B cell (primary cell): Measurements from ENCODE around the gene NEAT1.

Experiments used
- EZH2 ChIP-seq: IDR thresholded peaks from 2 replicates; pipeline ENCODE4 v1.6.1; 2012; ENCODE audit warnings: borderline replicate concordance, low read depth, mild to moderate bottlenecking, moderate library complexity, low read length; ENCODE audit not compliant: insufficient read depth, poor library complexity, severe bottlenecking
- TF ChIP-seq, protein P1 (sequence below): fragments of 200-600 bp; IDR thresholded peaks from one replicate; pipeline ENCODE4 v1.8.0; 2022; ENCODE audit warnings: antibody characterized with exemption, mild to moderate bottlenecking

DNA sequence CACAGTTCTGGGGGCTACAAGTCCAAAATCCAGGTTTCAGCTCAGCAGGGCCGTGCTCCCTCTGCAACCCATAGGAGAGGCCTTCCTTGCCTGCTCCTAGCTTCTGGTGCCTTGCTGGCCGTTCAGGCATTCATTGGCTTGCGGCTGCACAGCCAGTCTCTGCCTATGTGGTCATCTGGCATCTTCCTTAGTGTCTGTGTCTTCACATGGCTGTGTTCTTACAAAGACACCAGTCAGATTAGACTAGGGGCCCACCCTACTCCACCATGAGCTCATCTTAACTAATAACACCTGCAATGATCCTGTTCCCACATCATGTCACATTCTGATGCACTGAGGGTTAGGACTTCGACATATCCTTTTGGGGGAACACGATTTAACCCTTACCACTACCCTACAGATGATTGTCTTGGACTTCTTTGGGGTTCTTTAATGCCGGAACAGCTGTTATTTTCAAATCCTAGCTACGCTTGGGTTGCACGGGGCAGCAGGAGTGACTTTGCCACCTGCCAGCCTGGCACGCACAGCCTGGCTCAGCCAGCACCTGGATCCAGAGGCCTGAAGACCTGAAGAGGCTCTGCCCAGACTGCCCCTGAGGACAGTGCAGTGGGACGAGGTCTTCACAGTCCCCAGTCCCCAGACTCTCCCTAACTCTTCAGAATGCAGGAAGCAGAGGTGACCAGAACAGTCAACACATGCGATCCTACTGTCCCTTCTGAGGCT lies 7.7 kb upstream of the NEAT1 start:
- TF ChIP-seq, protein P1, sequence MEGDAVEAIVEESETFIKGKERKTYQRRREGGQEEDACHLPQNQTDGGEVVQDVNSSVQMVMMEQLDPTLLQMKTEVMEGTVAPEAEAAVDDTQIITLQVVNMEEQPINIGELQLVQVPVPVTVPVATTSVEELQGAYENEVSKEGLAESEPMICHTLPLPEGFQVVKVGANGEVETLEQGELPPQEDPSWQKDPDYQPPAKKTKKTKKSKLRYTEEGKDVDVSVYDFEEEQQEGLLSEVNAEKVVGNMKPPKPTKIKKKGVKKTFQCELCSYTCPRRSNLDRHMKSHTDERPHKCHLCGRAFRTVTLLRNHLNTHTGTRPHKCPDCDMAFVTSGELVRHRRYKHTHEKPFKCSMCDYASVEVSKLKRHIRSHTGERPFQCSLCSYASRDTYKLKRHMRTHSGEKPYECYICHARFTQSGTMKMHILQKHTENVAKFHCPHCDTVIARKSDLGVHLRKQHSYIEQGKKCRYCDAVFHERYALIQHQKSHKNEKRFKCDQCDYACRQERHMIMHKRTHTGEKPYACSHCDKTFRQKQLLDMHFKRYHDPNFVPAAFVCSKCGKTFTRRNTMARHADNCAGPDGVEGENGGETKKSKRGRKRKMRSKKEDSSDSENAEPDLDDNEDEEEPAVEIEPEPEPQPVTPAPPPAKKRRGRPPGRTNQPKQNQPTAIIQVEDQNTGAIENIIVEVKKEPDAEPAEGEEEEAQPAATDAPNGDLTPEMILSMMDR: no peak
- no peak for TF ChIP-seq EZH2
